Muscle of leg (tissue), 11 donors: ENCODE measurements around the gene PLEKHA5. TPM values are rescaled to one million over a fixed set of nuclear protein-coding genes. Genes with fewer than 3 reads are reported as not detected.

Experiments
- DNase-seq: peaks from one replicate; pipeline ENCODE4 v3.0.0; 2013
- H3K27ac ChIP-seq: one replicate; pipeline ENCODE4 v1.5.1; 2013; ENCODE audit warnings: mild to moderate bottlenecking, low read length, control low read depth
- H3K27me3 ChIP-seq: one replicate; pipeline ENCODE4 v1.6.1; 2013; ENCODE audit warnings: low read length; ENCODE audit not compliant: control insufficient read depth, insufficient read depth
- H3K36me3 ChIP-seq: one replicate; pipeline ENCODE4 v1.6.1; 2013; ENCODE audit warnings: low read length; ENCODE audit not compliant: control insufficient read depth, insufficient read depth
- H3K4me1 ChIP-seq: one replicate; pipeline ENCODE4 v1.6.1; 2013; ENCODE audit warnings: low read length; ENCODE audit not compliant: control insufficient read depth, insufficient read depth
- H3K4me3 ChIP-seq: one replicate; pipeline ENCODE4 v1.5.1; 2013; ENCODE audit warnings: low read length, control low read depth
- H3K9me3 ChIP-seq: replicated peaks from 2 replicates; pipeline ENCODE4 v1.6.1; 2013; ENCODE audit warnings: low read depth, low read length; ENCODE audit not compliant: control insufficient read depth
- WGBS: methylation state at CpG from one replicate; pipeline ENCODE4 v1.1.5; 2013; ENCODE audit warnings: missing lambda C conversion rate; ENCODE audit not compliant: insufficient coverage; 5-methylcytosine and 5-hydroxymethylcytosine counted together
- polyA plus RNA-seq, 8 donors: library from polyadenylated mRNA; unstranded; fragments of 120-200 nt; gene quantifications; one replicate each; pipeline versions ENCODE4 v1.2.1 to v1.2.3, GENCODE V29; 2013; ENCODE audit warnings: inconsistent platforms in 1 of 8, low replicate concordance in 1 of 8; ENCODE audit not compliant: insufficient read length in 8 of 8, insufficient read depth in 1 of 8
- total RNA-seq: library from RNA; stranded (reverse); fragments of 120-200 nt; gene quantifications from one replicate; pipeline ENCODE4 v1.2.4, GENCODE V29; 2013

The PLEKHA5 gene
- total and polyA plus RNA-seq, 9 donors: 13.2 to 24.6 (median 17.1) TPM

- Histone ChIP-seq H3K27me3 (no peaks in the 10 kb centered on the region), H3K4me1 (no peaks in the 10 kb centered on the region), H3K27ac (no peak overlapping the region), H3K9me3 (peaks cover 10% of the 10 kb centered on the region), H3K36me3 (no peaks in the 10 kb centered on the region), H3K4me3 (no peak overlapping the region)
- DNase-seq: no peak
- 100% methylated on average over 1 of the region's 5 CpGs for WGBS
Observed at GRCh38 chr12:19125325-19125724, 4.2 kb upstream of the PLEKHA5 start.

- Histone ChIP-seq H3K4me1 (no peaks in the 10 kb centered on the region), H3K4me3 (no peak overlapping the region), H3K27me3 (no peaks in the 10 kb centered on the region), H3K36me3 (no peaks in the 10 kb centered on the region), H3K9me3 (peaks cover 10% of the 10 kb centered on the region), H3K27ac (no peak overlapping the region)
- DNase-seq: no peak
Observed at GRCh38 chr12:19127270-19127669, 2.3 kb upstream of the PLEKHA5 start.

GRCh38 chr12:19128485-19128884 is 1.0 kb upstream of the PLEKHA5 start:
- H3K9me3 ChIP-seq: peaks cover 10% of the 10 kb centered on the region
- no peaks in the 10 kb centered on the region for H3K27me3 ChIP-seq
- H3K36me3 ChIP-seq: no peaks in the 10 kb centered on the region
- 63% methylated on average over 1 of the region's 2 CpGs for WGBS
- no peak overlapping the region for H3K4me3 ChIP-seq
- peak; percentile 42 for DNase-seq
- H3K27ac ChIP-seq: no peak overlapping the region
- H3K4me1 ChIP-seq: no peaks in the 10 kb centered on the region

GRCh38 chr12:19129122-19129485 is 429 bp upstream of the PLEKHA5 start:
- Histone ChIP-seq H3K4me1 (no peaks in the 10 kb centered on the region), H3K36me3 (no peaks in the 10 kb centered on the region), H3K4me3 (peak overlapping the region; percentile 50), H3K9me3 (peaks cover 10% of the 10 kb centered on the region), H3K27me3 (no peaks in the 10 kb centered on the region), H3K27ac (peak overlapping the region; percentile 90)
- peak; percentile 81 for DNase-seq
- WGBS: 0% methylated on average over 7 of the region's 12 CpGs

- WGBS: 0% methylated on average over 48 of the region's 61 CpGs
- Histone ChIP-seq H3K27me3 (no peaks in the 10 kb centered on the region), H3K36me3 (no peaks in the 10 kb centered on the region), H3K4me1 (no peaks in the 10 kb centered on the region), H3K4me3 (peak overlapping the region; percentile 89), H3K27ac (peak overlapping the region; percentile 89), H3K9me3 (peaks cover 10% of the 10 kb centered on the region)
- DNase-seq: peak; percentile 65
Observed at GRCh38 chr12:19130224-19131024, 891 bp downstream of the PLEKHA5 start.

- Histone ChIP-seq H3K4me1 (no peaks in the 10 kb centered on the region), H3K27me3 (no peaks in the 10 kb centered on the region), H3K27ac (peak overlapping the region; percentile 89), H3K36me3 (no peaks in the 10 kb centered on the region), H3K4me3 (peak overlapping the region; percentile 89), H3K9me3 (peaks cover 10% of the 10 kb centered on the region)
- WGBS: 0% methylated on average over 6 of the region's 7 CpGs
- DNase-seq: peak; percentile 67
Observed at GRCh38 chr12:19131025-19131444, 1.5 kb downstream of the PLEKHA5 start.

GRCh38 chr12:19138551-19138950 is 9.0 kb downstream of the PLEKHA5 start:
- no peaks in the 10 kb centered on the region for H3K4me1 ChIP-seq
- H3K36me3 ChIP-seq: peaks cover 3% of the 10 kb centered on the region
- H3K4me3 ChIP-seq: no peak overlapping the region
- H3K27ac ChIP-seq: no peak overlapping the region
- no peak for DNase-seq
- H3K9me3 ChIP-seq: no peaks in the 10 kb centered on the region
- 94% methylated on average over 4 of the region's 4 CpGs for WGBS
- no peaks in the 10 kb centered on the region for H3K27me3 ChIP-seq

- peaks cover 3% of the 10 kb centered on the region for H3K36me3 ChIP-seq
- no peaks in the 10 kb centered on the region for H3K9me3 ChIP-seq
- 89% methylated on average over 2 of the region's 3 CpGs for WGBS
- DNase-seq: no peak
- no peaks in the 10 kb centered on the region for H3K27me3 ChIP-seq
- no peak overlapping the region for H3K4me3 ChIP-seq
- no peak overlapping the region for H3K27ac ChIP-seq
- no peaks in the 10 kb centered on the region for H3K4me1 ChIP-seq
Observed at GRCh38 chr12:19138956-19139355, 9.4 kb downstream of the PLEKHA5 start.

- Histone ChIP-seq H3K27ac (no peak overlapping the region), H3K9me3 (no peaks in the 10 kb centered on the region), H3K27me3 (no peaks in the 10 kb centered on the region), H3K4me3 (no peak overlapping the region), H3K4me1 (no peaks in the 10 kb centered on the region), H3K36me3 (peaks cover 3% of the 10 kb centered on the region)
- no peak for DNase-seq
- WGBS: 73% methylated on average over 2 of the region's 3 CpGs
Observed at GRCh38 chr12:19139615-19140194, 10.2 kb downstream of the PLEKHA5 start.

- Histone ChIP-seq H3K4me3 (no peak overlapping the region), H3K36me3 (peaks cover 3% of the 10 kb centered on the region), H3K9me3 (no peaks in the 10 kb centered on the region), H3K27me3 (no peaks in the 10 kb centered on the region), H3K27ac (no peak overlapping the region), H3K4me1 (no peaks in the 10 kb centered on the region)
- WGBS: 74% methylated on average over 2 of the region's 8 CpGs
- peak; percentile 14 for DNase-seq
Observed at GRCh38 chr12:19140381-19141236, 11.1 kb downstream of the PLEKHA5 start.
